ENCODE measurements around the gene SDCCAG8. TPM values are rescaled to one million over a fixed set of nuclear protein-coding genes. Genes with fewer than 3 reads are reported as not detected.

SDCCAG8 gene
- total RNA-seq, 1 experiment from 2014 or later: 36.6 TPM

- Histone ChIP-seq H3K9me2 (replicated peaks; ENCODE audit: insufficient read depth, low read length) (no peaks in the 10 kb centered on the region), H3K79me2 (ENCODE audit: low read length) (no peaks in the 10 kb centered on the region), H3K4me3 (ENCODE audit: low read length) (no peak overlapping the region), H3K27ac (ENCODE audit: low read length) (no peak overlapping the region), H3K9me3 (ENCODE audit: low read length) (no peaks in the 10 kb centered on the region), H4K20me1 (ENCODE audit: insufficient read depth, low read depth, low read length) (no peaks in the 10 kb centered on the region), H3K4me2 (ENCODE audit: low read depth, low read length, poor library complexity, severe bottlenecking) (no peak overlapping the region), H2AFZ (ENCODE audit: low read length) (no peak overlapping the region), H3K27me3 (ENCODE audit: low read length) (no peaks in the 10 kb centered on the region), H3K9ac (ENCODE audit: low read length) (no peak overlapping the region), H3K4me1 (ENCODE audit: low read length) (no peaks in the 10 kb centered on the region), H3K36me3 (ENCODE audit: insufficient read depth, low read length) (no peaks in the 10 kb centered on the region)
- DNase-seq: peak; percentile 10
Observed at GRCh38 chr1:243428617-243429342, 172.9 kb downstream of the SDCCAG8 start.

GRCh38 chr1:243431591-243431990, 175.8 kb downstream of the SDCCAG8 start:
- H4K20me1 ChIP-seq (ENCODE audit: insufficient read depth, low read depth, low read length): no peaks in the 10 kb centered on the region
- no peak overlapping the region for H3K9ac ChIP-seq (ENCODE audit: low read length)
- H3K4me2 ChIP-seq (ENCODE audit: low read depth, low read length, poor library complexity, severe bottlenecking): no peak overlapping the region

GRCh38 chr1:243432136-243432535, 176.3 kb downstream of the SDCCAG8 start:
- H4K20me1 ChIP-seq (ENCODE audit: insufficient read depth, low read depth, low read length): no peaks in the 10 kb centered on the region
- no peaks in the 10 kb centered on the region for H3K4me1 ChIP-seq (ENCODE audit: low read length)
- DNase-seq: no peak
- no peaks in the 10 kb centered on the region for H3K79me2 ChIP-seq (ENCODE audit: low read length)
- H2AFZ ChIP-seq (ENCODE audit: low read length): no peak overlapping the region
- H3K9ac ChIP-seq (ENCODE audit: low read length): no peak overlapping the region
- H3K9me3 ChIP-seq (ENCODE audit: low read length): no peaks in the 10 kb centered on the region
- H3K36me3 ChIP-seq (ENCODE audit: insufficient read depth, low read length): no peaks in the 10 kb centered on the region
- H3K4me3 ChIP-seq (ENCODE audit: low read length): no peak overlapping the region
- no peaks in the 10 kb centered on the region for H3K9me2 ChIP-seq (replicated peaks; ENCODE audit: insufficient read depth, low read length)
- H3K4me2 ChIP-seq (ENCODE audit: low read depth, low read length, poor library complexity, severe bottlenecking): no peak overlapping the region
- H3K27me3 ChIP-seq (ENCODE audit: low read length): no peaks in the 10 kb centered on the region
- H3K27ac ChIP-seq (ENCODE audit: low read length): no peak overlapping the region

More at GRCh38 chr1:243431591-243431990, 175.8 kb downstream of the SDCCAG8 start:
- Histone ChIP-seq H3K27ac (ENCODE audit: low read length) (no peak overlapping the region), H3K9me2 (replicated peaks; ENCODE audit: insufficient read depth, low read length) (no peaks in the 10 kb centered on the region), H3K4me1 (ENCODE audit: low read length) (no peaks in the 10 kb centered on the region), H3K79me2 (ENCODE audit: low read length) (no peaks in the 10 kb centered on the region), H3K36me3 (ENCODE audit: insufficient read depth, low read length) (no peaks in the 10 kb centered on the region), H2AFZ (ENCODE audit: low read length) (no peak overlapping the region), H3K27me3 (ENCODE audit: low read length) (no peaks in the 10 kb centered on the region), H3K9me3 (ENCODE audit: low read length) (no peaks in the 10 kb centered on the region), H3K4me3 (ENCODE audit: low read length) (no peak overlapping the region)
- DNase-seq: no peak

- no peak overlapping the region for H3K4me3 ChIP-seq (ENCODE audit: low read length)
- no peaks in the 10 kb centered on the region for H3K9me3 ChIP-seq (ENCODE audit: low read length)
- H3K27ac ChIP-seq (ENCODE audit: low read length): no peak overlapping the region
- H2AFZ ChIP-seq (ENCODE audit: low read length): no peak overlapping the region
- H3K9ac ChIP-seq (ENCODE audit: low read length): no peak overlapping the region
- no peaks in the 10 kb centered on the region for H3K36me3 ChIP-seq (ENCODE audit: insufficient read depth, low read length)
- H3K27me3 ChIP-seq (ENCODE audit: low read length): no peaks in the 10 kb centered on the region
- no peak overlapping the region for H3K4me2 ChIP-seq (ENCODE audit: low read depth, low read length, poor library complexity, severe bottlenecking)
- no peaks in the 10 kb centered on the region for H3K9me2 ChIP-seq (replicated peaks; ENCODE audit: insufficient read depth, low read length)
- no peaks in the 10 kb centered on the region for H3K79me2 ChIP-seq (ENCODE audit: low read length)
- DNase-seq: no peak
- H4K20me1 ChIP-seq (ENCODE audit: insufficient read depth, low read depth, low read length): no peaks in the 10 kb centered on the region
- no peaks in the 10 kb centered on the region for H3K4me1 ChIP-seq (ENCODE audit: low read length)
Observed at GRCh38 chr1:243433737-243434370, 178.0 kb downstream of the SDCCAG8 start.

GRCh38 chr1:243434594-243434993, 178.8 kb downstream of the SDCCAG8 start:
- H3K27me3 ChIP-seq (ENCODE audit: low read length): no peaks in the 10 kb centered on the region

GRCh38 chr1:243435836-243436235, 180.0 kb downstream of the SDCCAG8 start:
- no peaks in the 10 kb centered on the region for H3K4me1 ChIP-seq (ENCODE audit: low read length)
- no peaks in the 10 kb centered on the region for H4K20me1 ChIP-seq (ENCODE audit: insufficient read depth, low read depth, low read length)
- no peaks in the 10 kb centered on the region for H3K79me2 ChIP-seq (ENCODE audit: low read length)
- H3K4me3 ChIP-seq (ENCODE audit: low read length): no peak overlapping the region
- no peaks in the 10 kb centered on the region for H3K9me3 ChIP-seq (ENCODE audit: low read length)
- H3K27ac ChIP-seq (ENCODE audit: low read length): no peak overlapping the region
- no peak overlapping the region for H3K9ac ChIP-seq (ENCODE audit: low read length)
- no peak for DNase-seq
- no peak overlapping the region for H2AFZ ChIP-seq (ENCODE audit: low read length)
- no peaks in the 10 kb centered on the region for H3K9me2 ChIP-seq (replicated peaks; ENCODE audit: insufficient read depth, low read length)
- H3K4me2 ChIP-seq (ENCODE audit: low read depth, low read length, poor library complexity, severe bottlenecking): no peak overlapping the region
- H3K36me3 ChIP-seq (ENCODE audit: insufficient read depth, low read length): no peaks in the 10 kb centered on the region
- no peaks in the 10 kb centered on the region for H3K27me3 ChIP-seq (ENCODE audit: low read length)

More at GRCh38 chr1:243434594-243434993, 178.8 kb downstream of the SDCCAG8 start:
- Histone ChIP-seq H3K9me3 (ENCODE audit: low read length) (no peaks in the 10 kb centered on the region), H2AFZ (ENCODE audit: low read length) (no peak overlapping the region), H3K9ac (ENCODE audit: low read length) (no peak overlapping the region), H4K20me1 (ENCODE audit: insufficient read depth, low read depth, low read length) (no peaks in the 10 kb centered on the region), H3K4me1 (ENCODE audit: low read length) (no peaks in the 10 kb centered on the region), H3K36me3 (ENCODE audit: insufficient read depth, low read length) (no peaks in the 10 kb centered on the region), H3K79me2 (ENCODE audit: low read length) (no peaks in the 10 kb centered on the region), H3K9me2 (replicated peaks; ENCODE audit: insufficient read depth, low read length) (no peaks in the 10 kb centered on the region), H3K27ac (ENCODE audit: low read length) (no peak overlapping the region), H3K4me3 (ENCODE audit: low read length) (no peak overlapping the region), H3K4me2 (ENCODE audit: low read depth, low read length, poor library complexity, severe bottlenecking) (no peak overlapping the region)
- no peak for DNase-seq

GRCh38 chr1:243438146-243438545, 182.3 kb downstream of the SDCCAG8 start:
- Histone ChIP-seq H2AFZ (ENCODE audit: low read length) (no peak overlapping the region), H3K36me3 (ENCODE audit: insufficient read depth, low read length) (no peaks in the 10 kb centered on the region), H3K4me1 (ENCODE audit: low read length) (no peaks in the 10 kb centered on the region), H3K4me2 (ENCODE audit: low read depth, low read length, poor library complexity, severe bottlenecking) (no peak overlapping the region), H3K27ac (ENCODE audit: low read length) (no peak overlapping the region), H3K79me2 (ENCODE audit: low read length) (no peaks in the 10 kb centered on the region), H3K4me3 (ENCODE audit: low read length) (no peak overlapping the region), H4K20me1 (ENCODE audit: insufficient read depth, low read depth, low read length) (no peaks in the 10 kb centered on the region), H3K9ac (ENCODE audit: low read length) (no peak overlapping the region), H3K9me2 (replicated peaks; ENCODE audit: insufficient read depth, low read length) (no peaks in the 10 kb centered on the region), H3K9me3 (ENCODE audit: low read length) (no peaks in the 10 kb centered on the region), H3K27me3 (ENCODE audit: low read length) (no peaks in the 10 kb centered on the region)
- no peak for DNase-seq

GRCh38 chr1:243438815-243439214, 183.0 kb downstream of the SDCCAG8 start:
- Histone ChIP-seq H3K4me3 (ENCODE audit: low read length) (no peak overlapping the region), H2AFZ (ENCODE audit: low read length) (no peak overlapping the region)
- DNase-seq: no peak

More at GRCh38 chr1:243438815-243439214, 183.0 kb downstream of the SDCCAG8 start:
- Histone ChIP-seq H4K20me1 (ENCODE audit: insufficient read depth, low read depth, low read length) (no peaks in the 10 kb centered on the region), H3K4me1 (ENCODE audit: low read length) (no peaks in the 10 kb centered on the region), H3K36me3 (ENCODE audit: insufficient read depth, low read length) (no peaks in the 10 kb centered on the region), H3K27me3 (ENCODE audit: low read length) (no peaks in the 10 kb centered on the region), H3K9ac (ENCODE audit: low read length) (no peak overlapping the region), H3K4me2 (ENCODE audit: low read depth, low read length, poor library complexity, severe bottlenecking) (no peak overlapping the region), H3K9me3 (ENCODE audit: low read length) (no peaks in the 10 kb centered on the region), H3K79me2 (ENCODE audit: low read length) (no peaks in the 10 kb centered on the region), H3K9me2 (replicated peaks; ENCODE audit: insufficient read depth, low read length) (no peaks in the 10 kb centered on the region), H3K27ac (ENCODE audit: low read length) (no peak overlapping the region)

Measured in Karpas-422 (cell line).